ENCODE measurements around the gene NGDN.

DNA sequence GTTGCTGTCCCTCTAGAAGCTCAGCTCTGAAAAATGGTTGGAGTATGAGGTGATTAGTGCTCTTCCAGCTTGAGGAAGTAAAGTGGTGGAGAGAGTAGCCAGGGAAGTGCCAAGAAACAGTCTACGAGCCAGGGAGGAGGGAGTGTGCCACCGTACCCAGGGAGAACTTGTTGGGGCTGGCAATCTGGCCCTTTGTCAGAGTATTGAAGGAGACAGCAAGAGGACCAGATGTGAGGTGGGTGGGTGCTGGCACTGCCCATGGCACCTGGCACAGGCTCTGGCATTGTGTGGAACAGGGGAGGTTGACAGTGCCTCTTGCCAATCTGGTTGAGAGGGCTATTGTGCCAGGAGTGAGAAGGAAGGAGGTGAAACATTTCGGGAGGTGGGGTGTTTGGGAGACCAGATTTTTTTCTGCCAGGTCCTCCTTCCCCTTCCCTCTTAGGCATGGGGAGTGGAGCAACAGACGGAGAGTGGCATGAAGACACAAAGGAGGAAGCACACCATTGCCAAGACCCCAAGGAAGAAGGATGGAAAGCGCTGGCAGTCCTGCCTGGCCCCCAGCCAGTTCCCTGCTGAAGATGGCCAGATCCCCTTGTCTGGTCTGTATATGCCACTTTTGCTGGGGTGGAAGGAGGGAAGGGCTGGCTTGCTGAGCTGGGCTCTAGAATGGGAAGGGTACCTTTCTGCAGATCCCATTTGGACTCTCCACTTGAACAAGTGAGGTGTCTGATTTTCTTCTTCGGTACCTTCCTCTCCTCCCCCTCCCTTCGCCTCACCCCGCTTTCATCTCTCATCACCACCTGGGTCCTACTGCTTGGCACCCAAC is 44.5 kb downstream of the NGDN start:
- TF ChIP-seq, protein P1, sequence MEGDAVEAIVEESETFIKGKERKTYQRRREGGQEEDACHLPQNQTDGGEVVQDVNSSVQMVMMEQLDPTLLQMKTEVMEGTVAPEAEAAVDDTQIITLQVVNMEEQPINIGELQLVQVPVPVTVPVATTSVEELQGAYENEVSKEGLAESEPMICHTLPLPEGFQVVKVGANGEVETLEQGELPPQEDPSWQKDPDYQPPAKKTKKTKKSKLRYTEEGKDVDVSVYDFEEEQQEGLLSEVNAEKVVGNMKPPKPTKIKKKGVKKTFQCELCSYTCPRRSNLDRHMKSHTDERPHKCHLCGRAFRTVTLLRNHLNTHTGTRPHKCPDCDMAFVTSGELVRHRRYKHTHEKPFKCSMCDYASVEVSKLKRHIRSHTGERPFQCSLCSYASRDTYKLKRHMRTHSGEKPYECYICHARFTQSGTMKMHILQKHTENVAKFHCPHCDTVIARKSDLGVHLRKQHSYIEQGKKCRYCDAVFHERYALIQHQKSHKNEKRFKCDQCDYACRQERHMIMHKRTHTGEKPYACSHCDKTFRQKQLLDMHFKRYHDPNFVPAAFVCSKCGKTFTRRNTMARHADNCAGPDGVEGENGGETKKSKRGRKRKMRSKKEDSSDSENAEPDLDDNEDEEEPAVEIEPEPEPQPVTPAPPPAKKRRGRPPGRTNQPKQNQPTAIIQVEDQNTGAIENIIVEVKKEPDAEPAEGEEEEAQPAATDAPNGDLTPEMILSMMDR (IDR thresholded peaks at IDR 0.05) = no peak
- no peak for TF ChIP-seq POLR2A (IDR thresholded peaks at IDR 0.05)
